Measurements from ENCODE around the gene DPYD.

Gene DPYD

DNA sequence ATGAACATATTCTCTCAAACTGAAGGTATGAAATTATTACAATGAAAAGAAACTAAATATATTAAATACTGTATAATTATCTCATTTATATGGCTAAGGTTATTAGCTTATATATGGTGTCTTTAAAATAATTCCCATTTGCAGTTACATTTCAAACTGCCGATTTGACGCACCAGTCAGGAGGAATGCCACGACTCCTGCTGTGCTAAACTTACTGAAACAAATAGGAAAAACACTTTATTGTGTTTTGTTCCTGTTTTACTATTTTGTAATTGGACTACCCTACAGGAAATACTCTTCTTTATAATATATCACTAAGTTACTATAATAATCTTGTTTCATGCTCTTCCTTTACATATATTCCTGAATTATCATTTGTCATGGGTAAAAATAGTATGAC is 117.8 kb downstream of the DPYD start:
- H3K9ac ChIP-seq (ENCODE audit: low read depth, low read length) = no peak overlapping the region
- peaks cover 2% of the 10 kb centered on the region for H3K27me3 ChIP-seq (ENCODE audit: control insufficient read depth, insufficient read depth, low read length)
- no peaks in the 10 kb centered on the region for H3K36me3 ChIP-seq (ENCODE audit: control insufficient read depth, insufficient read depth, low read length)
- H3K4me3 ChIP-seq (ENCODE audit: low read depth, low read length) = no peak overlapping the region
- H3K9me3 ChIP-seq (ENCODE audit: control insufficient read depth, insufficient read depth, low read length) = no peaks in the 10 kb centered on the region
- H3K4me1 ChIP-seq (ENCODE audit: control insufficient read depth, insufficient read depth, low read length) = no peaks in the 10 kb centered on the region

DNA sequence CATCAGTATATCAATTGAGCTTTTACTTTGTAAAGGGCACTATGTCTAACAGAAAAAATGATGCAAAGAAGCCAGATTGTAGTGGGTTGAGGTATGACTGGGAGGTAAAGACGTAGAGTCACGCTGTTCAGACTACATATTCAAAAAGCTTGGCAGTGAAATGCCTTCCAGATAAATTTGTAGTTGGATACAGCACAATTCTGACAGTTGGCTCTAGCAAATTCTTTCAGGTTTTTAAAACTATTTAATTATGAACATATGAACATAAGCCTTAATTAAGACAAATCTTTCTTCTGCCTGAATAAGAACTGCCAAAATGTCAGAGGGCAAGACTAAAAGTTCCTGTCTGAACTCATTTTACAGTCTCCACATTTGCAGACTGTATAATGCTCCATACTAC is 118.8 kb downstream of the DPYD start:
- Histone ChIP-seq H3K9ac (ENCODE audit: low read depth, low read length) (no peak overlapping the region), H3K36me3 (ENCODE audit: control insufficient read depth, insufficient read depth, low read length) (no peaks in the 10 kb centered on the region), H3K4me3 (ENCODE audit: low read depth, low read length) (no peak overlapping the region), H3K4me1 (ENCODE audit: control insufficient read depth, insufficient read depth, low read length) (no peaks in the 10 kb centered on the region), H3K27me3 (ENCODE audit: control insufficient read depth, insufficient read depth, low read length) (peaks cover 2% of the 10 kb centered on the region), H3K9me3 (ENCODE audit: control insufficient read depth, insufficient read depth, low read length) (no peaks in the 10 kb centered on the region)

DNA sequence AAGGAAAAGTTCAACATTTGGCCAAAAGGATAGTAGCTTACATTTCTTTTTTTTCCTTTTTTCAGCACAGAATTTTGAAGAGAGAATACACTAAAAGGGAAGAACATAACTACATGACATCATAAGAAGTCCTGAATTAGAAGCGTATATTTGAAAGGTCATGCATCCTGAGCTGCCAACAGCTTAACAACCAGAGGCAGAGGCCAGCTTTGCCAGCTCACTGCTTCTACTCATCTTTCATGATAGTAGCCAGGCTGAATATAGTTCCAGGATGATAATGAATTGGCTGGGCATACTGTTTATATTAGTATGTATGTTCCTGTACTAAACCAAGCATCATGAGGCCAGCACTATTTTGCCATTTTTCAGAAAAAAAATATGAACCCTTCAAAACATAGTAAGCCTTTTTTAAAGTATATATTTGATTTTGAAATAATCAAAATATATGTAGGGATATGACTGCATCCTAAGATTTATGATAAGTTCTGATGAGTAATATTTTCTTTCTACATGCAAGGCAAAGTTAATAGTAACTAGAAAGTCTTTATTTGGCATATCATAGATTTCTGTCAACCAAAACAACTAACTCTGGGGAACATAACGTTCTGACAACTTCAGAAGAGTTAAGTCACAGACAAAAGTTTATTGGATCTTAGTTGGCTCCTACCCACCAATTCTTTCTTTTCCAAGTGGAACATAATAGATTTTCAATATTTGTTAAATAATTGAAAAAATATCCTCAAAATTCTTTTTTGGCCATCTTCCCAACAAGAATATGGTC is 123.2 kb downstream of the DPYD start:
- Histone ChIP-seq H3K9me3 (ENCODE audit: control insufficient read depth, insufficient read depth, low read length) (no peaks in the 10 kb centered on the region), H3K4me1 (ENCODE audit: control insufficient read depth, insufficient read depth, low read length) (no peaks in the 10 kb centered on the region), H3K4me3 (ENCODE audit: low read depth, low read length) (no peak overlapping the region), H3K36me3 (ENCODE audit: control insufficient read depth, insufficient read depth, low read length) (no peaks in the 10 kb centered on the region), H3K27me3 (ENCODE audit: control insufficient read depth, insufficient read depth, low read length) (peaks cover under 1% of the 10 kb centered on the region), H3K9ac (ENCODE audit: low read depth, low read length) (no peak overlapping the region)

DNA sequence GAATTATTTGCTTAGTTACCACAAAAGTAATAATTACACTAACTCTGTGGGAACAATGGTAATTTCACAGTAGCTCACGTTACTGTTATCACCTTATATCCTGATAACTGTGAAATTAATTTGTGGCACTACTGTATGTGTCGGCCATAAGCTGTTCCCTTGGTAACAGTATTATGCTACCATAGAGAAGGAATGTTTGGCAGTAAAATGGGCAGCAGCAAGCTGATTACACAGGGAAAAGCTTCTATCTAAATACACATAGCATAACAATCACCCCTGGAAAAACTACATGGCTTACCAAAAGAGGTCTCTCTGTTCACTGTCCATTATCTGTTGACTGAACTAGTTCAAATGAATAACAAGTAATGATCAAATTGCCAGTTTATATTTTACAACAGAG is 124.1 kb downstream of the DPYD start:
- H3K27me3 ChIP-seq (ENCODE audit: control insufficient read depth, insufficient read depth, low read length) = no peaks in the 10 kb centered on the region
- H3K9ac ChIP-seq (ENCODE audit: low read depth, low read length) = no peak overlapping the region
- no peaks in the 10 kb centered on the region for H3K9me3 ChIP-seq (ENCODE audit: control insufficient read depth, insufficient read depth, low read length)
- H3K36me3 ChIP-seq (ENCODE audit: control insufficient read depth, insufficient read depth, low read length) = no peaks in the 10 kb centered on the region
- no peak overlapping the region for H3K4me3 ChIP-seq (ENCODE audit: low read depth, low read length)
- no peaks in the 10 kb centered on the region for H3K4me1 ChIP-seq (ENCODE audit: control insufficient read depth, insufficient read depth, low read length)

DNA sequence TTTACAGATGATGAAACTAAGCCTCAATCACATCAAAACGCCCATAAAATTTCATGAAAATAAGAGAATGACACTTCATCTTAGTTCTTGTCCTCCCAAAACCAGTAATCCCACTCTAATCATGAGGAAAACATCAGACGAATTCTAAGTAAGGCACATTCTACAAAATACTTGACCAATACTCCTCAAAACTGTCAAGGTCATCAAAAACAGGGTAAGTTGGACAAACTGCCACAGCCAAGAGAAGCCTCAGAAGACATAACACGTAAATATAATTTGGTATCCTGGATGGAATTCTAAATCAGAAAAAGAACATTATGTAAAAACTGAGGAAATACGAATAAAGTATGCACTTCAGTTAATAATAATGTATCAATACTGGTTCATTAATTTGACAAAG is 128.2 kb downstream of the DPYD start:
- no peaks in the 10 kb centered on the region for H3K4me1 ChIP-seq (ENCODE audit: control insufficient read depth, insufficient read depth, low read length)
- no peak overlapping the region for H3K9ac ChIP-seq (ENCODE audit: low read depth, low read length)
- H3K9me3 ChIP-seq (ENCODE audit: control insufficient read depth, insufficient read depth, low read length) = no peaks in the 10 kb centered on the region
- no peaks in the 10 kb centered on the region for H3K36me3 ChIP-seq (ENCODE audit: control insufficient read depth, insufficient read depth, low read length)
- H3K4me3 ChIP-seq (ENCODE audit: low read depth, low read length) = no peak overlapping the region
- H3K27me3 ChIP-seq (ENCODE audit: control insufficient read depth, insufficient read depth, low read length) = no peaks in the 10 kb centered on the region

DNA sequence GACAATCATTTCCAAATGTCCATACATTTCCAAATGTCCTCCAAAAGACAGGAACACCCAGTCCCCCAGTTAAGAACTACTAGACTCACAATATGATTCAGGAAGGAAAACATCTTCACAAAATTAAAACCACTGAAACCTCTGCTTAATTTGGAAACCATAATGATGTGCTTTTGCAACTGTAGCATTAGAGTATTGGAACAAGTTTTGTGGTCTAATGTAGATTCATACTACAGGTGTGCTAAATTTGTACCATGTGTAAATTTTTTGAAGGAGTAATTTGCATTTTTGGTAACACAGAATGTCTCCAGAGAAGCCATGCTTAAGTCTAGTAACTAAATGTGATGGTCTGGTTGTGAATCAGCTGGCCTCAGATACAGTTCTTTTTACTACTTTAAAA is 129.6 kb downstream of the DPYD start:
- Histone ChIP-seq H3K9ac (ENCODE audit: low read depth, low read length) (no peak overlapping the region), H3K4me1 (ENCODE audit: control insufficient read depth, insufficient read depth, low read length) (no peaks in the 10 kb centered on the region), H3K9me3 (ENCODE audit: control insufficient read depth, insufficient read depth, low read length) (no peaks in the 10 kb centered on the region), H3K4me3 (ENCODE audit: low read depth, low read length) (no peak overlapping the region), H3K36me3 (ENCODE audit: control insufficient read depth, insufficient read depth, low read length) (no peaks in the 10 kb centered on the region), H3K27me3 (ENCODE audit: control insufficient read depth, insufficient read depth, low read length) (no peaks in the 10 kb centered on the region)

DNA sequence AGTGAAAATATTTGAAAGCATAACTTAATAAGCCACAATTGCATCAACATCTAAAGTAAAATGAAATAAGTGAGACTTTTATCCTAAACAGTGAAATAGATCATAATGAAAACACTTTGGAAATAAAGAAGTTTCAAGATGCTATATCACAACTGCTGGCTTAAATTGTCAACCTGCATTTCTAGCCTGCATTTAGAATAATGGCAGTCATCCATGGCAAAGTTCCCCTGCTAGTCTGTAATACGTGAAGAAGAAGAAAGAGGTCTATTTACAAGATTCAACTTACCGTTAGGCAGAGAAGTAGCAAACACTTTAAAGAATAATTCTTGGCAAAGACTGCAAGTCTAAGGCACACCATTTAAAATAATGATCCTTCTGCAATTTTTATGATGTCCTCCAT is 133.6 kb downstream of the DPYD start:
- H3K4me1 ChIP-seq (ENCODE audit: control insufficient read depth, insufficient read depth, low read length) = no peaks in the 10 kb centered on the region
- no peaks in the 10 kb centered on the region for H3K9me3 ChIP-seq (ENCODE audit: control insufficient read depth, insufficient read depth, low read length)
- H3K4me3 ChIP-seq (ENCODE audit: low read depth, low read length) = no peak overlapping the region
- no peaks in the 10 kb centered on the region for H3K27me3 ChIP-seq (ENCODE audit: control insufficient read depth, insufficient read depth, low read length)
- no peak overlapping the region for H3K9ac ChIP-seq (ENCODE audit: low read depth, low read length)
- H3K36me3 ChIP-seq (ENCODE audit: control insufficient read depth, insufficient read depth, low read length) = no peaks in the 10 kb centered on the region

DNA sequence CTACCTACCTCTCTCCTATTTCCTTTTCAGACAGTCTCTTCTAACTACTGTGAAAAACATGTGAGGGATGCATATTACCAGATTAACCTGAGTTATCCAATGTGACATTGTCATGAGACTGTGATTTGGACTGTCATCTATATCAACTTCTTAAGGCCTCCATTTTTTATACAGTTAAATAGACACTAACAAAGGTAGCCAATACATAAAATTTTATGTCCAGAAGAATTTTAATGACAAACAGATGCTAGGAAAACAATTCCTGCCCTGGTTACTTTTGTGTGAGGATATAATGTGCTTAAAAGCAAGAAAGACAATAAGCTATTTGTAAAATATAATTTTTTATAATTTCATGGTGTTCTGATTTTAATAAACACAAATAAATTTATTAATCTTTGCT is 136.2 kb downstream of the DPYD start:
- H3K4me3 ChIP-seq (ENCODE audit: low read depth, low read length) = no peak overlapping the region
- H3K36me3 ChIP-seq (ENCODE audit: control insufficient read depth, insufficient read depth, low read length) = no peaks in the 10 kb centered on the region
- no peaks in the 10 kb centered on the region for H3K27me3 ChIP-seq (ENCODE audit: control insufficient read depth, insufficient read depth, low read length)
- no peaks in the 10 kb centered on the region for H3K9me3 ChIP-seq (ENCODE audit: control insufficient read depth, insufficient read depth, low read length)
- no peak overlapping the region for H3K9ac ChIP-seq (ENCODE audit: low read depth, low read length)
- no peaks in the 10 kb centered on the region for H3K4me1 ChIP-seq (ENCODE audit: control insufficient read depth, insufficient read depth, low read length)

DNA sequence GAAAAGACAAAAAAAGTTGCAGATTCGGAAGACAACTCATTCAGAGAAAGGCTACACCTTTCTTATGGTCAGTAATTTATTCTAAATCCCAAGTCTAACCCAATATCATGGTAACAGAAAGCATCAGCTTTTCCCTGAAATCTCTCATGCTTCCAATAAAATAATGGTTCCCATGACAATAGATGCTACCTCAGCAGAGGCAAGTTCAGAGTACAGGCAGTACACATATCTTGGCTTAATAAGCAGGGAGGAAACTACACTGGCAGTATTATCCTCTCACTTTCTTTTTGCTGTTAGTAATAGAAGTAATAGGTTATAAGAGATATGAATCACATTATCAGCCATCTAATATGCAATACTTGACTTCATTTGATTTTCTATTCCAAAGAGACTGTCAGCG is 137.1 kb downstream of the DPYD start:
- Histone ChIP-seq H3K36me3 (ENCODE audit: control insufficient read depth, insufficient read depth, low read length) (no peaks in the 10 kb centered on the region), H3K9ac (ENCODE audit: low read depth, low read length) (no peak overlapping the region), H3K4me3 (ENCODE audit: low read depth, low read length) (no peak overlapping the region), H3K4me1 (ENCODE audit: control insufficient read depth, insufficient read depth, low read length) (no peaks in the 10 kb centered on the region), H3K9me3 (ENCODE audit: control insufficient read depth, insufficient read depth, low read length) (no peaks in the 10 kb centered on the region), H3K27me3 (ENCODE audit: control insufficient read depth, insufficient read depth, low read length) (no peaks in the 10 kb centered on the region)

DNA sequence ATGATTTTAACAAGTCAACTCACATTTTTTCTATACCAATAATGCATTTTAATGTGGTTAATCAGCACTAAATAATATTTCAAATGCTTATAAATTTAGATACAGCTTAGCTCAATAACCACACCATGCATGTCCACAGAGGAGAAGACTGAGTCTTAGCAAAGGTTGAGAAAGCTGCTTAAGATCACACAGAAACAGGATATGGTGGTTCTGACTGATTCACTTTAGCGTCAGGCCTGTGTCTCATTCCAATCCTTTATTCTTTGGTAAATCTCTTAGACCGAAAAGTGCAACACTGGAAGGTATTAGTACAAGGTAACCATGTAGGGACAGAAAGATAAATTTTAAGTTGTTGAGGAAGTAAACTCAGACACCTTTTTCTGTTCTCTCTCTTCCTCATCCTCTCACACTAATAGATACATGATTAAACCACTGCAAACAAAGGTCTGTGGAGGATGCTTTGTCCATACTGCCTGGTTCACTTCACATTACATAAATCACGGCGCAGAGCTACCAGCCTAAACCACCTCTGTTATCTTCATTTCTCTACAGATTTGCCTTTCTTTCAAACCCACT is 139.0 kb downstream of the DPYD start:
- H3K9me3 ChIP-seq (ENCODE audit: control insufficient read depth, insufficient read depth, low read length) = no peaks in the 10 kb centered on the region
- H3K4me1 ChIP-seq (ENCODE audit: control insufficient read depth, insufficient read depth, low read length) = no peaks in the 10 kb centered on the region
- no peaks in the 10 kb centered on the region for H3K27me3 ChIP-seq (ENCODE audit: control insufficient read depth, insufficient read depth, low read length)
- H3K4me3 ChIP-seq (ENCODE audit: low read depth, low read length) = no peak overlapping the region
- no peaks in the 10 kb centered on the region for H3K36me3 ChIP-seq (ENCODE audit: control insufficient read depth, insufficient read depth, low read length)
- no peak overlapping the region for H3K9ac ChIP-seq (ENCODE audit: low read depth, low read length)

DNA sequence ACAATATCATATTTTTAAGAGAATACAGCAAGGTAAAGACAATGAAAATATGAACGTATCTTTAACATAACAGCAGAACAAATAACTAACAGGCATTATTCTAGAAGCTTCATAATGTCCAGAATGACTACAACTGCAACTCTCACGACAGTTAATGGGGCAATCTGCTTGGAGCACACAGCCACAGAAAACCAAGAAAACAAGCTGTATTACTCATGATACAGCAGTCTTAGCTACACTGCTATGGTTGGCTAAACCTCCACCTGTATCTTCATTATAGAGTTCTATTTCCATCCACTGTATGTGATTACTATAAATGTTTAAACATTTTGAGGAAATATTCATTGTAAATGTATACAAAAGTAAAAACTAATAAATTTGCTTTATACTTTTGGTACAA is 139.9 kb downstream of the DPYD start:
- Histone ChIP-seq H3K9ac (ENCODE audit: low read depth, low read length) (no peak overlapping the region), H3K9me3 (ENCODE audit: control insufficient read depth, insufficient read depth, low read length) (no peaks in the 10 kb centered on the region), H3K27me3 (ENCODE audit: control insufficient read depth, insufficient read depth, low read length) (no peaks in the 10 kb centered on the region), H3K36me3 (ENCODE audit: control insufficient read depth, insufficient read depth, low read length) (no peaks in the 10 kb centered on the region), H3K4me1 (ENCODE audit: control insufficient read depth, insufficient read depth, low read length) (no peaks in the 10 kb centered on the region), H3K4me3 (ENCODE audit: low read depth, low read length) (no peak overlapping the region)

DNA sequence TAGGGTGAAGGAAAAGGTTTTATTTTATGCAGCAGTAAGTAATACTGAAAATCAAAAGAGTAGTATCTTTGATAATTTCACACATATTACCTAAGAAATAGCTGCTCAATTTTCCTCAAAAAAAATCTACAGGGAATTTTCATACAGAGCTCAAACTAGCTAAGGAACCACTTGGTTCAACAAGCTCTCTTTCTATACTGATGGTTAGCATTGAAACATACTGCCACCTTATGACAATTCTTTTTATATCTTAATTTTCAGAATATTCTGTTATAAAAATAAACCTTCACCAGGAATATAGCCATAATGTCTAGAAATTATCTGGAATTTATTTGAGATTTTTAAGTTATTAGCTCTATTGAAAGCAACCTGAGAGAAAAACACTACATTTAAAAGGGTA is 142.1 kb downstream of the DPYD start:
- no peaks in the 10 kb centered on the region for H3K9me3 ChIP-seq (ENCODE audit: control insufficient read depth, insufficient read depth, low read length)
- no peaks in the 10 kb centered on the region for H3K27me3 ChIP-seq (ENCODE audit: control insufficient read depth, insufficient read depth, low read length)
- H3K4me1 ChIP-seq (ENCODE audit: control insufficient read depth, insufficient read depth, low read length) = no peaks in the 10 kb centered on the region
- H3K9ac ChIP-seq (ENCODE audit: low read depth, low read length) = no peak overlapping the region
- H3K36me3 ChIP-seq (ENCODE audit: control insufficient read depth, insufficient read depth, low read length) = no peaks in the 10 kb centered on the region
- no peak overlapping the region for H3K4me3 ChIP-seq (ENCODE audit: low read depth, low read length)

All from iPS-15b (cell line).